GM08714 (cell line): ENCODE measurements around the gene CACNA1I.

Experiments used
- H3K4me3 ChIP-seq: fragments of 200-500 bp; sonication (Bioruptor generic); 2 replicates; pipeline ENCODE4 v1.5.1; 2014; ENCODE audit warnings: mild to moderate bottlenecking, low read length, inconsistent platforms
- ZNF274 ChIP-seq: IDR thresholded peaks from 2 replicates; pipeline ENCODE4 v1.6.1; 2012; ENCODE audit warnings: mild to moderate bottlenecking, low read depth, low read length

Gene CACNA1I

DNA sequence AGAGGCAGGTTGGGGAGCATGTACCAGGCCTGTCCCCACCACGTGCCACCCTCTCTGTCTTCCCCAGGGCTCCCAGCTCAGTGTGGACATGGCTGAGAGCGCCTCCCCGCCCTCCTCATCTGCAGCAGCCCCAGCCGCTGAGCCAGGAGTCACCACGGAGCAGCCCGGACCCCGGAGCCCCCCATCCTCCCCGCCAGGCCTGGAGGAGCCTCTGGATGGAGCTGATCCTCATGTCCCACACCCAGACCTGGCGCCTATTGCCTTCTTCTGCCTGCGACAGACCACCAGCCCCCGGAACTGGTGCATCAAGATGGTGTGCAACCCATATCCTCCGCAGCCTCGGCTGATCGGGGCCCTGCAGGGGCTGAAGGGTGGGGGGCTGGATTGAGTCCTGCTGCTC lies at the start of gene CACNA1I:
Gene CACNA1I, plus strand, starts transcription at position 89 of the 400 bp plus-strand sequence. Its CDS starts 0 bp downstream, at position 89.
- no peak within 1 kb of the TSS for H3K4me3 ChIP-seq
- TF ChIP-seq ZNF274: no peak

DNA sequence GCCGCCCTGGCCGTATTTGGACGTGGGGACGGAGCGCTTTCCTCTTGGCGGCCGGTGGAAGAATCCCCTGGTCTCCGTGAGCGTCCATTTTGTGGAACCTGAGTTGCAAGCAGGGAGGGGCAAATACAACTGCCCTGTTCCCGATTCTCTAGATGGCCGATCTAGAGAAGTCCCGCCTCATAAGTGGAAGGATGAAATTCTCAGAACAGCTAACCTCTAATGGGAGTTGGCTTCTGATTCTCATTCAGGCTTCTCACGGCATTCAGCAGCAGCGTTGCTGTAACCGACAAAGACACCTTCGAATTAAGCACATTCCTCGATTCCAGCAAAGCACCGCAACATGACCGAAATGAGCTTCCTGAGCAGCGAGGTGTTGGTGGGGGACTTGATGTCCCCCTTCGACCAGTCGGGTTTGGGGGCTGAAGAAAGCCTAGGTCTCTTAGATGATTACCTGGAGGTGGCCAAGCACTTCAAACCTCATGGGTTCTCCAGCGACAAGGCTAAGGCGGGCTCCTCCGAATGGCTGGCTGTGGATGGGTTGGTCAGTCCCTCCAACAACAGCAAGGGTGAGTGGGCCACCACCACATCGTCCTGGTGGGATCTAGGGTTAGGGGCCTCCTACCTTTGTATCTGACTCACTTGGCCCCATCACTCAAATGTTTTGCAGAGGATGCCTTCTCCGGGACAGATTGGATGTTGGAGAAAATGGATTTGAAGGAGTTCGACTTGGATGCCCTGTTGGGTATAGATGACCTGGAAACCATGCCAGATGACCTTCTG lies 49.3 kb upstream of the CACNA1I start:
- H3K4me3 ChIP-seq: peak overlapping the region; percentile 86

DNA sequence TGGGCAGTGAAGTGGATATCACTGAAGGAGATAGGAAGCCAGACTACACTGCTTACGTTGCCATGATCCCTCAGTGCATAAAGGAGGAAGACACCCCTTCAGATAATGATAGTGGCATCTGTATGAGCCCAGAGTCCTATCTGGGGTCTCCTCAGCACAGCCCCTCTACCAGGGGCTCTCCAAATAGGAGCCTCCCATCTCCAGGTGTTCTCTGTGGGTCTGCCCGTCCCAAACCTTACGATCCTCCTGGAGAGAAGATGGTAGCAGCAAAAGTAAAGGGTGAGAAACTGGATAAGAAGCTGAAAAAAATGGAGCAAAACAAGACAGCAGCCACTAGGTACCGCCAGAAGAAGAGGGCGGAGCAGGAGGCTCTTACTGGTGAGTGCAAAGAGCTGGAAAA lies 48.5 kb upstream of the CACNA1I start:
- peak overlapping the region; percentile 86 for H3K4me3 ChIP-seq

DNA sequence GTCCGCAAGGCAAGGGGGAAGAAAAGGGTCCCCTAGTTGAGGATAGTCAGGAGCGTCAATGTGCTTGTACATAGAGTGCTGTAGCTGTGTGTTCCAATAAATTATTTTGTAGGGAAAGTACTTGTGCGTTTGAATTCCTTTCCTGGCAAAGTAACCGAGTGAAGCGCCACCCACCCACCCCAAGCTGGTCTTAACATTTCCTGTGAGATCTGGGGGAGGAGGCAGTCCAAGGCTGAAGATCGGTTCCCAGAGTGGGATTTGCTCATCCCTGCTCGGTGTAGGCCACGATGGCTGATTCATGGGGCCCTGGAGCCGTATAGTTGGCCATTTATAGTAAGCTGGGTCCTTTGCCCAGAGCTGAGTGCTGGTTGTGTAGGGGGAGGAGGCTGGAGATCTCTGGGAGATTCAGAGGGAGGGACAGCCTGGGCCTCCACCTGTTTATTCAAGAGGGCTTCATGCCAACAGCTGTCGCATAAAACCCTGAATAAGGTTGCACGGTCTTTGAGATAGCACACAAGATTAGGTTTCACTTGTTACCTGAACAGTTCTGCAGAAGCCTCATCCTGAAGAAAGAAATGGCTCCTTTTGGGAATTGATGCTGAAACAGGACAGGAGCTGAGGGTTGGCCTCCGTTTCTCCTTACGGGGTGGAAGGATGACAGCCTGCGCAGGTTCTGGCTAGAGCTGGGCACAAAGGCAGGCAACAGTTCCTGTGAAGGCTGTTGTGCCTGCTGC lies 47.8 kb upstream of the CACNA1I start:
- H3K4me3 ChIP-seq: peak overlapping the region; percentile 86
- no peak for TF ChIP-seq ZNF274

DNA sequence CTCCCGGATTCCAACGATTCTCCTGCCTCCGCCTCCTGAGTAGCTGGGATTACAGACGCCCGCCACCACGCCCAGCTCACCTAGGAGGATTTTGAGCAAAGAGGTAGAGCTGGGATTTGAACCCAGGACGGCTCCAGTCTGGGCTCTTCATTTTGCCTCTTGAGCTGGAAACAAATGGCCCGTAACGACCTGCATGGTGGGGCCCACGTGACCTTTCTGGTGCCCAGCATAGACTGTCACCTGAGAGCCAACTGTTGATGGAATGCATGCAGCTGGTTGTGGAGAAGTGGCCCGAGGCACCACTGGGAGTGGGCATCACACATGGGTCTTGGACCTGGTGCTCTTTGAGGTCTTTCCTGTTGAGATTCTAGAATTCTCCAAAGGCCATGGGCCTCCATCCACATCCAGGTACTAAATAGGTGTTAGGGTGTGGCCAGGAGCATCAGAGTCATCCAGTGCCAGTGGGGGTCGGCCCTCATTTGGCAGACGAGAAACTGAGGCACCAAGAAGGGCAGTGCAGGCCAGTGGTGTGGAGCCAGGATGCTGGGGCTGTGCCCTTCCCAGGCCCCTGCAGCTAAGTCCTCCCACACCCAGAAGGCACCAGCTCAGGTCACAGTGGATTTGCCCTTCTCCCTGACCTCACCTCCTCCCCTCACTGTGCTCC lies 46.3 kb upstream of the CACNA1I start:
- no peak overlapping the region for H3K4me3 ChIP-seq
- TF ChIP-seq ZNF274: no peak

- H3K4me3 ChIP-seq: no peak overlapping the region
- no peak for TF ChIP-seq ZNF274
Observed at GRCh38 chr22:39524753-39525657, 45.5 kb upstream of the CACNA1I start.

- no peak overlapping the region for H3K4me3 ChIP-seq
- no peak for TF ChIP-seq ZNF274
Observed at GRCh38 chr22:39525658-39525975, 44.9 kb upstream of the CACNA1I start.

- TF ChIP-seq ZNF274: no peak
Observed at GRCh38 chr22:39526736-39527171, 43.8 kb upstream of the CACNA1I start.

GRCh38 chr22:39527481-39527961 lies 43.0 kb upstream of the CACNA1I start:
- no peak overlapping the region for H3K4me3 ChIP-seq
- TF ChIP-seq ZNF274: no peak

More at GRCh38 chr22:39526736-39527171, 43.8 kb upstream of the CACNA1I start:
- H3K4me3 ChIP-seq: no peak overlapping the region

GRCh38 chr22:39528080-39528661 lies 42.4 kb upstream of the CACNA1I start:
- no peak overlapping the region; the same call in 1 of the 2 replicates for H3K4me3 ChIP-seq
- no peak for TF ChIP-seq ZNF274

GRCh38 chr22:39528681-39529486 lies 41.7 kb upstream of the CACNA1I start:
- peak overlapping the region; percentile 27; the same call in 1 of the 2 replicates for H3K4me3 ChIP-seq
- TF ChIP-seq ZNF274: no peak

GRCh38 chr22:39529487-39529851 lies 41.1 kb upstream of the CACNA1I start:
- no peak overlapping the region for H3K4me3 ChIP-seq
- TF ChIP-seq ZNF274: no peak

DNA sequence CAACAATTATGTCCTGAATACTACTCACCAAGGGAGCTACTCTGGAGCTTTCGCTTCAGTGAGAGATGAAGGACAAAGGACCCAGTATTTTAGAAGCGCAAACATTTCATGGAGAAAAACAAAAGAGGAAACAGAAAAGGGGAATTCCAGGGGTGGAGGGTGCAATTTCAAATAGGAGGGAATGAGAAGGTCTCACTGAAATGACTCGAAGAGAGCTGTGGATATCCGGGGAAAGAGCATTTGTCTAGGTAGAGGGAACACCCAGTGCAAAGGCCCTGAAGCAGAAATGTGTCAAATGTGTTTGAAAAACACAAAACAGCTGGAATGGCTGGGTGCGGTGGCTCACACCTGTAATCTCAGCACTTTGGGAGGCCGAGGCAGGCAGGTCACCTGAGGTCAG lies 40.4 kb upstream of the CACNA1I start:
- no peak overlapping the region for H3K4me3 ChIP-seq
- no peak for TF ChIP-seq ZNF274
